H9 (cell line): Measurements from ENCODE around the gene ABHD17B. TPM values are rescaled to one million over a fixed set of nuclear protein-coding genes. Genes with fewer than 3 reads are reported as not detected.

ENCODE experiments used
- DNase-seq: peaks from one replicate; pipeline ENCODE4 v3.0.0-alpha.2; 2017
- H2AFZ ChIP-seq: one replicate; pipeline ENCODE4 v1.6.1; 2013; ENCODE audit warnings: mild to moderate bottlenecking, low read length, control low read depth, moderate library complexity
- H2AK5ac ChIP-seq: 2 replicates; pipeline ENCODE4 v1.6.1; 2013; ENCODE audit warnings: low read length, control low read depth, mixed read lengths; ENCODE audit not compliant: insufficient read length
- H2BK120ac ChIP-seq: one replicate; pipeline ENCODE4 v1.6.1; 2013; ENCODE audit warnings: low read depth, mild to moderate bottlenecking, low read length, control low read depth, inconsistent platforms; ENCODE audit not compliant: poor library complexity, severe bottlenecking
- H2BK12ac ChIP-seq: 2 replicates; pipeline ENCODE4 v1.6.1; 2013; ENCODE audit warnings: low read length, control low read depth, mixed read lengths, low read depth; ENCODE audit not compliant: insufficient read length
- H2BK15ac ChIP-seq: 2 replicates; pipeline ENCODE4 v1.6.1; 2013; ENCODE audit warnings: low read depth, low read length, control low read depth
- H2BK20ac ChIP-seq: one replicate; pipeline ENCODE4 v1.6.1; 2013; ENCODE audit warnings: low read depth, mild to moderate bottlenecking, low read length, control low read depth, inconsistent platforms; ENCODE audit not compliant: poor library complexity, severe bottlenecking
- H2BK5ac ChIP-seq: 2 replicates; pipeline ENCODE4 v1.6.1; 2013; ENCODE audit warnings: low read length, control low read depth, mixed read lengths; ENCODE audit not compliant: insufficient read length
- H3K14ac ChIP-seq: 2 replicates; pipeline ENCODE4 v1.6.1; 2013; ENCODE audit warnings: low read length, control low read depth; ENCODE audit not compliant: insufficient read depth
- H3K18ac ChIP-seq: 2 replicates; pipeline ENCODE4 v1.6.1; 2013; ENCODE audit warnings: low read depth, mild to moderate bottlenecking, mixed read lengths, low read length, control low read depth; ENCODE audit not compliant: insufficient read length
- H3K23ac ChIP-seq: 2 replicates; pipeline ENCODE4 v1.6.1; 2013; ENCODE audit warnings: low read length, control low read depth, mixed read lengths, low read depth; ENCODE audit not compliant: insufficient read length
- H3K23me2 ChIP-seq: 2 replicates; pipeline ENCODE4 v1.6.1; 2013; ENCODE audit warnings: low read depth, mild to moderate bottlenecking, mixed read lengths, low read length, control low read depth; ENCODE audit not compliant: insufficient read length, poor library complexity, severe bottlenecking
- H3K27ac ChIP-seq: 2 replicates; pipeline ENCODE4 v1.5.1; 2013; ENCODE audit warnings: low read length, control low read depth, mixed read lengths, low read depth; ENCODE audit not compliant: insufficient read length
- H3K27me3 ChIP-seq: 2 replicates; pipeline ENCODE4 v1.6.1; 2013; ENCODE audit warnings: low read length, control low read depth, inconsistent platforms; ENCODE audit not compliant: insufficient read depth
- H3K4ac ChIP-seq: 2 replicates; pipeline ENCODE4 v1.6.1; 2013; ENCODE audit warnings: low read depth, mild to moderate bottlenecking, control low read depth, inconsistent platforms, low read length, moderate library complexity
- H3K4me1 ChIP-seq: 2 replicates; pipeline ENCODE4 v1.6.1; 2013; ENCODE audit warnings: low read length, control low read depth, inconsistent platforms; ENCODE audit not compliant: insufficient read depth
- H3K4me2 ChIP-seq: 2 replicates; pipeline ENCODE4 v1.6.1; 2013; ENCODE audit warnings: low read length, control low read depth, mixed read lengths; ENCODE audit not compliant: insufficient read length, insufficient read depth
- H3K56ac ChIP-seq: 2 replicates; pipeline ENCODE4 v1.6.1; 2013; ENCODE audit warnings: low read depth, mild to moderate bottlenecking, mixed read lengths, low read length, control low read depth; ENCODE audit not compliant: insufficient read length
- H3K79me1 ChIP-seq: 2 replicates; pipeline ENCODE4 v1.6.1; 2013; ENCODE audit warnings: low read depth, mild to moderate bottlenecking, moderate library complexity, low read length, control low read depth, inconsistent platforms; ENCODE audit not compliant: insufficient read depth, poor library complexity, severe bottlenecking
- H3K79me2 ChIP-seq: 2 replicates; pipeline ENCODE4 v1.6.1; 2013; ENCODE audit warnings: low read length, control low read depth, inconsistent platforms; ENCODE audit not compliant: insufficient read depth
- H3K9ac ChIP-seq: 2 replicates; pipeline ENCODE4 v1.6.1; 2013; ENCODE audit warnings: low read length, control low read depth, mixed read lengths; ENCODE audit not compliant: insufficient read length; ENCODE audit errors: extremely low read depth
- H3K9me3 ChIP-seq: one replicate; pipeline ENCODE4 v1.6.1; 2013; ENCODE audit warnings: low read depth, low read length, inconsistent platforms; ENCODE audit not compliant: control insufficient read depth
- H3T11ph ChIP-seq: one replicate; pipeline ENCODE4 v1.6.1; 2013; ENCODE audit warnings: mild to moderate bottlenecking, low read length, control low read depth, inconsistent platforms
- H4K20me1 ChIP-seq: one replicate; pipeline ENCODE4 v1.6.1; 2013; ENCODE audit not compliant: control insufficient read depth, insufficient read length, insufficient read depth
- H4K5ac ChIP-seq: 2 replicates; pipeline ENCODE4 v1.6.1; 2013; ENCODE audit warnings: low read depth, mild to moderate bottlenecking, mixed read lengths, low read length, control low read depth; ENCODE audit not compliant: insufficient read length
- H4K8ac ChIP-seq: replicated peaks from 2 replicates; pipeline ENCODE4 v1.6.1; 2013; ENCODE audit warnings: low read length, control low read depth, mixed read lengths, low read depth; ENCODE audit not compliant: insufficient read length
- H4K91ac ChIP-seq: 2 replicates; pipeline ENCODE4 v1.6.1; 2013; ENCODE audit warnings: low read depth, mild to moderate bottlenecking, moderate library complexity, mixed read lengths, low read length, control low read depth; ENCODE audit not compliant: insufficient read length
- H3K27ac Mint-ChIP-seq, 3 experiments: 2 replicates in 2 of 3; 3 replicates in 1 of 3; pipeline ENCODE4 v1.8.0; 2020 to 2021; ENCODE audit warnings: mixed read lengths in 3 of 3, mild to moderate bottlenecking in 1 of 3, moderate library complexity in 1 of 3
- H3K27me3 Mint-ChIP-seq: 2 replicates; pipeline ENCODE4 v1.8.0; 2021; ENCODE audit warnings: low read depth, mild to moderate bottlenecking, moderate library complexity, mixed read lengths
- H3K36me3 Mint-ChIP-seq, 3 experiments: 2 replicates in 2 of 3; 3 replicates in 1 of 3; pipeline ENCODE4 v1.8.0; 2020 to 2021; ENCODE audit warnings: low read depth in 3 of 3, mixed read lengths in 3 of 3; ENCODE audit not compliant: insufficient read depth in 1 of 3
- H3K4me1 Mint-ChIP-seq, 2 experiments: 2 replicates each; pipeline ENCODE4 v1.8.0; 2020; ENCODE audit warnings: mixed read lengths in 2 of 2
- H3K4me3 Mint-ChIP-seq, 2 experiments: 2 replicates in 1 of 2; 3 replicates in 1 of 2; pipeline ENCODE4 v1.8.0; 2020 to 2021; ENCODE audit warnings: mild to moderate bottlenecking in 2 of 2, mixed read lengths in 2 of 2, moderate library complexity in 1 of 2
- H3K9me3 Mint-ChIP-seq, 2 experiments: 2 replicates in 1 of 2; 3 replicates in 1 of 2; pipeline ENCODE4 v1.8.0; 2020; ENCODE audit warnings: mild to moderate bottlenecking in 2 of 2, mixed read lengths in 2 of 2, moderate library complexity in 1 of 2
- WGBS: extraction: QIAGEN DNeasy Blood & Tissue Kit; methylation state at CpG from one replicate; pipeline ENCODE4 v1.1.7; 2013; ENCODE audit warnings: missing lambda C conversion rate, low lambda C conversion rate, mixed read lengths; ENCODE audit not compliant: insufficient read length; ENCODE audit errors: extremely low coverage; 5-methylcytosine and 5-hydroxymethylcytosine counted together
- total RNA-seq: library from RNA; stranded (reverse); gene quantifications from 2 replicates; pipeline ENCODE4 v1.2.1, GENCODE V29; 2021
- TF ChIP-seq, protein P1 (sequence below): fragments of 200-600 bp; sonication (generic); conservative IDR thresholded peaks from 3 replicates; pipeline ENCODE4 v1.8.0; 2021; ENCODE audit warnings: antibody characterized with exemption, mild to moderate bottlenecking

ABHD17B gene
- total RNA-seq, 1 experiment from 2014 or later = 67.6 TPM

DNA sequence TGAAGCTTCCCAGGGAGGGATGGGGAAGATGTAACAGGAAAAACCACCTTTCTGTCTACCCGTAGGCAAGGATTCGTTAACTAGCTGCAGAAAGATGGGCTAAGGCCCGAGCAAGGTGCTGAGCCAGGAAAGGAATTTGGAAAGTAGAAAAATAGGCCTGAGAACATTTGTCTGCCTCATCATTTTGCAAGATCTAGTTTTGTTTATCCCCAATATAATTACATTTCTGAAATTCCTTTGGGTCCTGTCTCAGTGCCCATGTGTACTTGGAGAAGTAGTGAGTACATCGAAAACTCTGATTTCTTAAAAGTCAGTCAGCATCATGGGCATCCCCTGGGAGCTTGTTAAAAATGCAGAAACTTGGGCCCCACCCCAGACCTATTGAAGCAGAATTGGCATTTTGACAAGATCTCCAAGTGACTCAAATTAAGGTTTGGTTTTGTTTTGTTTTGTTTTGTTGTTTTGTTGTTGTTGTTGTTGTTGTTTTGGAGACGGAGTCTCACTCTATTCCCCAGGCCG lies 90.5 kb downstream of the ABHD17B start:
- Histone ChIP-seq H4K5ac (no peak overlapping the region), H3K4ac (no peak overlapping the region), H3K9me3 (no peaks in the 10 kb centered on the region), H2AK5ac (no peak overlapping the region), H3K14ac (no peak overlapping the region), H3K23ac (no peak overlapping the region), H4K91ac (no peak overlapping the region), H4K20me1 (no peaks in the 10 kb centered on the region), H3K4me1 (no peaks in the 10 kb centered on the region), H2AFZ (no peak overlapping the region), H3K23me2 (no peaks in the 10 kb centered on the region), H2BK20ac (no peak overlapping the region), H3K4me2 (no peak overlapping the region), H3K79me1 (no peaks in the 10 kb centered on the region), H3K56ac (no peak overlapping the region), H2BK12ac (no peak overlapping the region), H3K27ac (no peak overlapping the region), H2BK15ac (no peak overlapping the region), H3K79me2 (no peaks in the 10 kb centered on the region), H3K27me3 (no peaks in the 10 kb centered on the region), H4K8ac (no peak overlapping the region), H3K18ac (no peak overlapping the region), H3T11ph (no peak overlapping the region), H3K9ac (no peak overlapping the region), H2BK5ac (no peak overlapping the region), H2BK120ac (no peak overlapping the region)
- Mint-ChIP-seq H3K27me3 (no peaks in the 10 kb centered on the region), H3K4me1 (peaks cover 38 to 43% of the 10 kb centered on the region in 2 experiments), H3K9me3 (no peaks in the 10 kb centered on the region), H3K27ac (no peak overlapping the region), H3K4me3 (no peak overlapping the region), H3K36me3 (no peaks in the 10 kb centered on the region)
- WGBS = no CpG with 5 or more reads among the region's 6 CpGs
- TF ChIP-seq, protein P1, sequence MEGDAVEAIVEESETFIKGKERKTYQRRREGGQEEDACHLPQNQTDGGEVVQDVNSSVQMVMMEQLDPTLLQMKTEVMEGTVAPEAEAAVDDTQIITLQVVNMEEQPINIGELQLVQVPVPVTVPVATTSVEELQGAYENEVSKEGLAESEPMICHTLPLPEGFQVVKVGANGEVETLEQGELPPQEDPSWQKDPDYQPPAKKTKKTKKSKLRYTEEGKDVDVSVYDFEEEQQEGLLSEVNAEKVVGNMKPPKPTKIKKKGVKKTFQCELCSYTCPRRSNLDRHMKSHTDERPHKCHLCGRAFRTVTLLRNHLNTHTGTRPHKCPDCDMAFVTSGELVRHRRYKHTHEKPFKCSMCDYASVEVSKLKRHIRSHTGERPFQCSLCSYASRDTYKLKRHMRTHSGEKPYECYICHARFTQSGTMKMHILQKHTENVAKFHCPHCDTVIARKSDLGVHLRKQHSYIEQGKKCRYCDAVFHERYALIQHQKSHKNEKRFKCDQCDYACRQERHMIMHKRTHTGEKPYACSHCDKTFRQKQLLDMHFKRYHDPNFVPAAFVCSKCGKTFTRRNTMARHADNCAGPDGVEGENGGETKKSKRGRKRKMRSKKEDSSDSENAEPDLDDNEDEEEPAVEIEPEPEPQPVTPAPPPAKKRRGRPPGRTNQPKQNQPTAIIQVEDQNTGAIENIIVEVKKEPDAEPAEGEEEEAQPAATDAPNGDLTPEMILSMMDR = no peak
- DNase-seq = no peak
